GM19099 (cell line): ENCODE data around the gene C16orf54.
A peak's percentile ranks its signal among the peaks of the same experiment; 100 is the strongest.

Source experiments
- POLR2A ChIP-seq: IDR thresholded peaks from 3 replicates; pipeline ENCODE4 v1.6.1; 2011; ENCODE audit warnings: low read depth; ENCODE audit not compliant: insufficient read length; ENCODE audit errors: extremely low read depth

Gene C16orf54

DNA sequence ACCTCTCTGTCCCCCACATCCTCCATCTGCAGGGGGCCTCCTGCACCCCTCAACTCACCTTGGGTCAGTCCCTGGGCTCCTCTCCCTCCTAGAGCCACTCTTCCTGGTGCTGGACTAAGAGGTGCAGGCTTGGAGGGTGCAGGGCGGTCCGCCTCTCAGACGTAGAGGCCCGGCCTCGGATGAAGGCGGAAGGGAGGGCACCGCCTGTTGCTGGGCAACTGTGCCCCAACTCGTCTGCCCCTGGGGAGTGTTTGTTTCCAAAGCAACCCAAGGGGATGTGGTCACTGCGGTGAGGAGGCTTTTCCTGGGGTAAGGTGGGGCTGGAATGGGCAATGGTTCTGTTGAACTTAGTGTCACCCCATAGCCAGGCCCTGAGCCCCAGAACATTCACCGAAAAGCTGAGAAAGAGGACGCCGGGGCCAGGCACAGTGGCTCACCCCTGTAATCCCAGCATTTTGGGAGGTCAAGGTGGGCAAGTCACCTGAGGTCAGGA is at the start of gene C16orf54:
Gene C16orf54 (minus strand): TSS at position 138 of the 493 bp plus-strand sequence. CDS start 1,039 bp downstream, outside the sequence.
- peak; percentile 55 for TF ChIP-seq POLR2A

DNA sequence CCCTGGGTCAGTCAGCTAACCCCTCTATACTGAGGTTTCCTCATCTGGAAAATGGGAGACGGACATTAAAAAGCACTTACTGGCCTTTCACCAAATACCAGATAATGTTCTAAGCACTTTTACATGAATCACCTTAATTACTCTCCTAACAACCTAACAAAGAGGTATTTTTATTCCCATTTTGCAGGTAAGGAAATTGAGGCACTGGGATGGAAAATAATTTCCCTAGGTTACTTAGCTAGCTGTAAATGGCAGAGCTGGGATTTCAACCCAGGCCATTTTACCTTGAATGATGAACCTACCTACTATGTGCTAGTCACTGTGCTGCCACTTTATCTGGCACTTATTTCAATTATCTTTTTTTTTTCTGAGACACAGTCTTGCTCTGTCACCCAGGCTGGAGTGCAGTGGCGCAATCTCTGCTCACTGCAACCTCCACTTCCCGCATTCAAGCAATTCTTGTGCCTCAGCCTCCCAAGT is 48.5 kb upstream of the C16orf54 start:
- no peak for TF ChIP-seq POLR2A

DNA sequence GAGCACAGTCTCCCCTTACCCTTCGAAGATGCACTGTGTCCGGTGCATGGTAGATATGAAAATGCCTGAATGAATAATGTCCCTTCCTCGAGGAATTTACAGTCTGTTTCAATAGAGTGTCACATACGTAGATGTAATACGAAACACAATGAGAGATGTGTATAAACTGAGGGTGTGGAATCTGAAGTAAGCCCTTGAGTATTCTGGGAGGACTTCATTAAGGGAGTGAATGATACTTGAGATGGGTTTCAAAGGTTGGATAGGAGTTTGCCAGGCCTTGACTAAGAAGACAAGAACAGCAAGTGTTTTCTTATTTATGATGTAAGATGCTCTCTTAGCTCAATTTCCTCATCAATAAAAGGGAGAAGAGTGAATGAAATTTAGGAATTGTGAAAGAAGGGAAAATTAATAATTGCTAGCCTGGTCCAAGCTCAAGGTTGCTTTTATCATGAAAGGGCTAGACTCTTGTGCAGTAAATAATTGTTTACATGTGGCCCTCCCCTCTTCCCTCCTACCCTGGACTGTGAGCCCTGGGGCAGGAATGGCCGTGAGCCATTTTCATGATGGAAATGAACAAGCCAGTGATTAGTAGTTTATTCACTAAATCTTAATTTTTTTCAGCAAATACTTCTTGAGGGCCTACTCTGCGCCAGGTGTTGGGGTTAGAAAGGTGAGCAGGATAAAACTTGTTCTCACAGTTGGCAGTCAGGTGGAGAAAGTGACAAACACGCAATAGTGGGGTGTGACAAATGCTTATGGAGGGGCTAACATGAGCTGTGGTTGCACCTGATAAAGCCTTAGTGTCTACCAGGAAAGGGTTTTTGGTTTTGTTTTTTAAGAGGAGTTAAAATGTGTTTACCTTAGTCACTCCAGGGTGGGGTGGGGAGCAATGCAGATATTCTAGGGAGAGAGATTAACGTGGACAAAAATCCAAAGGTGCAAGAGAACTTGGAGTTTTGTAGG is 46.3 kb upstream of the C16orf54 start:
- TF ChIP-seq POLR2A, result no peak

DNA sequence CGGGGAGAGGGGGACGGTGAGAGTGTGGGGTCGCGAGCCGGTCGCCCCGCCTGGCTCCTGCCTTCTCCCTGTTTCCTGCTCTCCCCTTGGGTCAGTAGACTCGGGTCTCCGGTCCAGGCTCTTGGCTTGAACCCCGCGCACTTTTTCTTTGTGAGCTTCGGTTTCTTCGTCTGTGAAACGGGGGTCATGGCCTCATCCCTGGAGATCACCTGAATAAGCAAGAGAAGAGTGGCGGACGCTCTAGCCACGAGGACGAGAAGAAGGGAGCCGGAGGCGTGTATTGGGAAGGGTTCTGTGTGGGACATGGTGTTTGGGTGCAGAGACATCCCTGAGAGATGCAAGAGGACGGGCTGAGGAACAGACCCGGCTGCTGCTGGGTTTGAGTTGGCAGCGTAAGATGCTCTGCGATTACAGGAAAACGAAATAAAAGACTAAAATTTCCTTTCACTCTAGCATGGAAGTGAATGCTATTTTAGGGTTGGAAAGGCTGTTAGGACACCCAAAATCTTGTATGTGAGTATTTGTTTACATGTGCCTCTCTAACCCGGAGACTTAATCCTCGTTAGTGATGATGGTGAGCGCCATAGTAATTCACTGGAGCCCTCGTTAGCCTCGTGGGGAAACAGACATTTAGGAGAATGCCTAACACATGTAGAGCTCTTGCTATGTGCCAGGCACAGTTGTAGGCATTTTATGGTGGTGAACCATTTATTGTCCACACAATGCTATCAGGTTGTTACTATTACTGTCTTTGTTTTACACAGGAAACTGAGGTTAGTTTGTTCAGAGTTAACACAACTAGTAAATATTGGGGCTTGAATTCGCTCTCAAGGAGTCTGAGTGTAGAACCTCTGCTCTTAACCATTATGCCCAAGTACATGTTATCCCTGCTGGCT is 45.4 kb upstream of the C16orf54 start:
- no peak for TF ChIP-seq POLR2A

DNA sequence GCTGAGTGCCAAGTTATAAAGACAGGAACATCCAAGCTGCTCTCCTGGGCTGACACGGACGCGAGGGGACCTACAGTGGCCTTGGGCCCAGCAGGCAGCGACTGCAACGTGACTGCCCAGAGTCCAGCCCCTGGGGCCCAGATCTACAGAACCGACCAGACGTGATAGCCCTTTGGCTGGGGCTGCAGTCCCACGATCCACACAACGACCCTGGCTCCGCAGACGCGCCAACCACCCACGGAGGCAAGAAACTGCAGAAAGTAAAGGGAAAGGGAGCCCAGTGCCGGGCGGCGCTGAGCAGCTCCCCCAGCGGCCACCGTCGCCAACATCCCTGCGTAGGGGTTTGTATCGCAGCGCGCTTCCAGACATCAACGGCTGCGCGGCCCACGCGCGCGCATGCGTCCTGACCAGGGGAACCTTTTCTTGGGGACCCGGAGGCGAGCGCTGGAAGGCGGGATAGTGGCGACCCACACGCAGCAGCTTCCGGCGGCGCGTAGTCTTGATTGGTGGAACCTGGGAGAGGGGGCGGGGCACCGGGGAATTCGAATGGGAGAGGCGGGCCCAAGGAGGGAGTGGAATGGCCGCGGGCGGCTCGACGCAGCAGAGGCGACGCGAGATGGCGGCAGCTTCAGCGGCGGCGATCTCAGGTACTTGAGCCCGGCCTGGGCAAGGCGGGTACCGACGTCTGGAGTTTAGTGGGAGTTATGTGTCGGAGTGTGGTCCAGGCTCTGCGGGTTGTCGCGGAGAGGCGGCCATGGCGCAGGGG is 44.6 kb upstream of the C16orf54 start, which contains the start of gene KIF22:
Gene KIF22 (plus strand): TSS at position 569 of the 766 bp plus-strand sequence. CDS start 9 bp downstream, at position 578.
- peak; percentile 83 for TF ChIP-seq POLR2A

DNA sequence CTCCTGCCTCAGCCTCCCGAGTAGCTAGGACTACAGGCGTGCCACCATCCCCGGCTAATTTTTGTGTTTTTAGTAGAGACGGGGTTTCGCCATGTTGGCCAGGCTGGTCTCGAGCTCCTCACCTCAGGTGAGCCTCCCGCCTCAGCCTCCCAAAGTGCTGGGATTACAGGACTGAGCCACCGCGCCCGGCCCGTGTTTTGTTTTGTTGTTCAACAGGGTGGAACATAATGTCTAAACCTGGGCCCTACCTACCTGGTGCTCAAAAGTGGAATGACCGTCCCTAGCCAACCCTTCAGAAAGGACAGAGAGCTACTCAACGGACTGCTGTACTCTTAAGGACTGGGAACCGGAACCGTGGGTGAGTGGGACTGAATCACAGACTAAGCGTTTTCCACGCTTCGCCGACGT is 44.0 kb upstream of the C16orf54 start:
- no peak for TF ChIP-seq POLR2A

DNA sequence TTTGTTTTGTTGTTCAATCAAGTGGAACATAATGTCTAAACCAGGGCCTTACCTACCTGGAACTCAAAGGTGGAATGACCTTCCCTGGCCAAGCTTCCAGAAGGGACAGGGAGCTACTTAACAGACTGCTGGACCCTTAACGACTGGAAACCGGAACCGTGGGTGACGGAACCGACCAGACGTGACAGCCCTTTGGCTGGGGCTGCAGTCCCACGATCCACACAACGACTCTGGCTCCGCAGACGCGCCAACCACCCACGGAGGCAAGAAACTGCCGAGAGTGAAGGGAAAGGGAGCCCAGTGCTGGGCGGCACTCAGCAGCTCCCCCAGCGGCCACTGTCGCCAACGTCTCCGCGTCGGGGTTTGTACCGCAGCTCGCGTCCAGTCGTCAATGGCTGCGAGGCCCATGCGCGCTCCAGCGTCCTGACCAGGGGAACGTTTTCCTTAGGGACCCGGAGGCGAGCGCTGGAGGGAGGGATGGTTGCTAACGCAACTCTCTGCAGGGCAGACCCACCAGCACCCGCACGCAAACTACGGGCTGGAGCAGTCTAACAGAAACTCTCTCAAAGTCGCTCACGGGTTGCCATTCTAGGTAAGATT is 39.2 kb upstream of the C16orf54 start:
- no peak for TF ChIP-seq POLR2A

- no peak for TF ChIP-seq POLR2A
Measured at GRCh38 chr16:29784157-29784556, 38.4 kb upstream of the C16orf54 start.

DNA sequence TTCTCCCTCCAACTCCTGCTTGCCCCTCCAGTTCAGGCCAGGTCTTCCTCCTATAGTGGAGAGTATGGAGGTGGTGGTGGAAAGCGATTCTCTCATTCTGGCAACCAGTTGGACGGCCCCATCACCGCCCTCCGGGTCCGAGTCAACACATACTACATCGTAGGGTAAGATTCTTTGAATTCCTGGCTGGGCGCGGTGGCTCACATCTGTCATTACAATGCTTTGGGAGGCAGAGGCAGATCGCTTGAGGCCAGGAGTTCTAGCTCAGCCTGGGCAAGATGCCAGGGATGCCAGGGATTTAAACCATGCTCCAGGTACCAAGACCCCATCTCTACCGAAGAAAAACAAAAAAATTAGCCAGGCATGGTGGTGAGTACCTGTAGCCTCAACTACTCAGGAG is 33.7 kb upstream of the C16orf54 start:
- no peak for TF ChIP-seq POLR2A

DNA sequence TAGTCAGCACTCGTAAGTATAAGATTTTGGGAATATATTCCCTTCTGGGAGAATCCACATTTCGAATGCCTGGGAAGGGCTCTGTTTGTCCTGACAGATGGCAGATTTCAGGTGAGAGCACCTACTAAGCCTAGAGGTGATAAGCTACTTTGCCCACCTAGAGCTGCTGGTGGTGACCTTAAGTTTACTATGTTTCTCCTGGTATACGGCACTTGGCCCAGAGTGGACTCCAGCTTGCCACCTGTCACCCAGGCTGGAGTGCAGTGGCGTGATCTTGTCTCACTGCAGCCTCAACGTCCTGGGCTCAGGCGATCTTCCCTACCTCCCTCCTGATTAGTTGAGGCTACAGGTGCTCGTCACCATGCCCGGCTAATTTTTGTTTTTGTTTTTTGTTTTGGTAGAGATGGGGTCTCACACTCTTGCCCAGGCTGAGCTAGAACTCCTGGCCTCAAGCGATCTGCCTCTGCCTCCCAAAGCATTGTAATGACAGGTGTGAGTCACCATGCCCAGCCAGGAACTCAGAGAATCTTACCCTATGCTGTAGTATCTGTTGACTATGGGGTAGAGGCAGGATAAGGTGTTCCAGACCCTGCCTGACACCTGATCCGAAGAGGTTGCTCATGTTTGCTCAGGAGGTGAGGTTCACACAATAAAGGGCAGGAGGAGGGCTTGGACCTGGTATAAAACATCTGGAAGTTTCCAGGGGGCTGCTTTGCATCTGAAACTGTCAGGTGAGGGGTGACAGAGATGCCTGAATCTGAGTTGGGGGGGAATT is 32.0 kb upstream of the C16orf54 start, which contains the start of gene ZG16:
Gene ZG16 (plus strand): TSS at position 681 of the 775 bp plus-strand sequence. CDS start 1,011 bp downstream, outside the sequence.
- no peak for TF ChIP-seq POLR2A

DNA sequence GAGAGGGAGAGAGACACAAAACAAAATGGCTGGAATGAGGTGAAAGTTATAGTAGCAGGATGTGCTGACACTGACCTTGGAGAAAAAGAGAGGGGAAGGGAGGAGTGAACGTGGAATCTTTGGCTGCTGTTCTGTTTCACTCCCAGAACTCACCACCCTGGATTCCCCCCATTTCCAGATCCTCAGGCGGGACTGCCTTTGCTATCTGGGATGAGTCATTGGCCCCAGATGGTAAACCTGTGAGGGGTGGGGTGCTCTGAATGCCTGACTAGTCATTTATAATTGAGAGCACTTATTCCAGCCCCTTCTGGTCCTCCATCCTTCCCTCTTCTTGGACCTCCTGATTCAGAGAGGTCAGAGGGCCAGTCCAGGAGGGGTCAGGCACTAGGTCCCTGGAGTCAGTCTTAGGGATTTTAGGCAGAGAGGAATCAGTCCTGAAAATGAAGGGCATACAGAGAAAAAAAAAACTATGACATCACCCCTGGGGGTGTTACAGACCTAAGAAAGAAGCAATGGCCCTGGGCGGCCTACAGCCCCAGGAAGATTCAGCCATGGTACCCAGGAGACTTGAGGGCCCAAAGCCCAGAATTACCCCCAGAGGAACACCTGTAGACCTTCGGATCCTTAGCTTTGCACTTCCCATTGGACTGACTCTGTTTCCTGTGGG is 30.1 kb upstream of the C16orf54 start:
- no peak for TF ChIP-seq POLR2A

DNA sequence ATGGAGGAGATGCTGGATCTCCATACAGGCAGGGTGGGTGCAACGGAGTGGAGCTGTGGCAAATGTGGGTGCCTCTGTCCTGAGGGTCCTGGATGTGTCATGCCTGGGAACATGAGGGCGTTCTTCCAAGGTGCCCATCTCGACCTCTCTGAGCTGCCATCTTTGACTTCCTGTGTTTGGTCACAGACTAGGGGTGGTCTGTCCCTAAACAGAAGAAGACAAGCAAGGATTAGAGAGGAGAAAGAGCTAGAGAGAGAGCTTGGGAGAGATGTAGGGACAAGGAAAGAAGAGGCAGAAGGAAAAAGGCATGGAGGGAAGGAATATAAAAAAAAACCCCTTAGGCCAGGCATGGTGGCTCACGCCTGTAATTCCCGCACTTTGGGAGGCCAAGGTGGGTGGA is 28.9 kb upstream of the C16orf54 start:
- no peak for TF ChIP-seq POLR2A

DNA sequence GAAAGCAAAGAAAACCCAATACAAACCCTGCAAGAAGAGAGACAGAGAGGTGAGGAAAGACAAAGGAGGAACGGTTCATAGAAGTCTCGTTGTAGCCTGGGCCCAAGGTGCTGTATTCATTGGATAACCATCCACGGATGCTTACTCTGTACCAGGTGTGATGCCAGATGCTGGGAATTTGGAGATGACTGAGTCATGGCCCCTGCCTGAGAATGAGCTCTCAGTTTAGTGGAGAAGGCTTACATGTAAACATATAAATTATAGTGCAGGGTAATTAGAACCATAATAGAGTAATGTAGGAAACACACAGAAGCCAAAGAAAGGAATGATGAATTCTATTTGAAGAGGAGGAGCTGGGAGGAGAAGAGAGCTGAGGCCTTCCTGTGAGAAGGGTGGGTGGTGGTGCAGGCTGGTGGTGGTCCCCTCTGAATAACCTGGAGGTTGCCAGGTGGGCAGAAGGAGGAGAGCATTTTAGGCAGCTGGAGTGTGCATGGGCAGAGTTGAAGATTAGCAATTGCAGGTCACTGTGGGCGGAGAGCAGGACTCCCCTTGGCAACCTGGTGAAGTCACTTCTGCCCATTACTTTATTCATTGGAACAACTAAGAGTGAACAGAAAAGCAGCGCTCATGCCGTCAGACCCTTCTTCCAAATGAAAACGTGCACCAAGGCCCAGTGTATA is 24.6 kb upstream of the C16orf54 start:
- TF ChIP-seq POLR2A, result no peak
